Heart left ventricle (tissue), 16 donors: ENCODE measurements around the gene ATP6V1B1. TPM values are rescaled to one million over a fixed set of nuclear protein-coding genes. Genes with fewer than 3 reads are reported as not detected.
A peak's percentile ranks its signal among the peaks of the same experiment; 100 is the strongest.

ENCODE experiments used
- ATAC-seq, 4 donors: fragments of 200-7000 bp; cut with Tn5 transposase; one replicate each; pipeline ENCODE4 v1.9.1; 2020 to 2022; ENCODE audit warnings: moderate library complexity in 4 of 4, mild to moderate bottlenecking in 3 of 4, moderate number of reproducible peaks in 1 of 4
- DNase-seq, 5 donors: peaks; one replicate each; pipeline ENCODE4 v3.0.0-alpha.2; 2020
- H3K27ac ChIP-seq, 12 donors: fragments of 200-600 bp; sonication (generic) in 4 of 12; one replicate each; pipeline versions ENCODE4 v1.5.0 to v1.8.0; 2016 to 2022; ENCODE audit warnings: mild to moderate bottlenecking in 2 of 12
- H3K27me3 ChIP-seq, 9 donors: fragments of 200-600 bp; sonication (generic) in 2 of 9; one replicate each; pipeline versions ENCODE4 v1.5.1 to v1.8.0; 2016 to 2022; ENCODE audit warnings: mild to moderate bottlenecking in 3 of 9
- H3K36me3 ChIP-seq, 9 donors: fragments of 200-600 bp; sonication (generic) in 2 of 9; one replicate each; pipeline versions ENCODE4 v1.5.0 to v1.8.0; 2018 to 2022; ENCODE audit warnings: mild to moderate bottlenecking in 2 of 9
- H3K4me1 ChIP-seq, 12 donors: fragments of 200-600 bp; sonication (generic) in 4 of 12; one replicate each; pipeline versions ENCODE4 v1.5.0 to v1.8.0; 2016 to 2022; ENCODE audit warnings: mild to moderate bottlenecking in 3 of 12
- H3K4me3 ChIP-seq, 12 donors: fragments of 200-600 bp; sonication (generic) in 4 of 12; one replicate each; pipeline versions ENCODE4 v1.5.0 to v1.8.0; 2017 to 2022; ENCODE audit warnings: mild to moderate bottlenecking in 9 of 12, moderate library complexity in 4 of 12
- H3K9me3 ChIP-seq, 12 donors: fragments of 200-600 bp; sonication (generic) in 4 of 12; one replicate each; pipeline versions ENCODE4 v1.5.0 to v1.8.0; 2016 to 2022; ENCODE audit warnings: mild to moderate bottlenecking in 1 of 12
- CTCF ChIP-seq, 12 donors: fragments of 200-600 bp; sonication (generic) in 4 of 12; IDR thresholded peaks; one replicate each; pipeline versions ENCODE4 v1.5.0 to v1.8.0; 2018 to 2022; ENCODE audit warnings: antibody characterized with exemption in 12 of 12, mild to moderate bottlenecking in 5 of 12
- POLR2A ChIP-seq, 2 donors: fragments of 450-650 bp; IDR thresholded peaks; one replicate each; pipeline ENCODE4 v1.6.1; 2017; ENCODE audit warnings: antibody characterized with exemption in 2 of 2, mild to moderate bottlenecking in 2 of 2, moderate library complexity in 2 of 2
- WGBS, 4 donors: extraction: QIAGEN DNeasy Blood & Tissue Kit in 2 of 4; methylation state at CpG; one replicate each; pipeline versions ENCODE4 v1.1.5 to v1.1.7; 2013 to 2018; 5-methylcytosine and 5-hydroxymethylcytosine counted together
- intact Hi-C, 10 donors: fragments of 100-400 bp; cut with DNase I; formaldehyde crosslinking; loops; one replicate each; pipeline versions ENCODE4 v1.11.1 to v1.14.2; 2022
- polyA plus RNA-seq, 2 donors: library from polyadenylated mRNA; stranded (reverse); fragments of 200-250 nt; gene quantifications; one replicate each; pipeline ENCODE4 v1.2.3, GENCODE V29; 2013
- total RNA-seq, 9 donors: library from RNA; depleted of rRNA in 2 of 9; stranded (reverse); fragments of >200 nt in 2 of 9; fragmentation: NEBNext Ultra II Directional in 3 of 9; extraction: Animal tissue kit (Norgen Biotek cat#: 25700) in 3 of 9; gene quantifications; one replicate each; pipeline versions ENCODE4 v1.1.0 to v1.2.4, GENCODE V29; 2016 to 2023
- donor health status: ischemic (EF 13 %, LVEDD 7.1; RV severe dilation, severe dysfunction).
- donor health status: healthy with polysubstance abuse.
- donor health status: DM: no; HTN: yes; CAD: no.
- donor health status: DM: no; HTN: no; CAD: no.
- donor health status: ischemic (EF 25% LVEDD 6.9; RV normal size, moderate dysfunction).
- donor health status: ischemic (EF 25% LVEDD 5.7; RV mildly dilated, moderate dysfunction).
- donor health status: healthy.
- donor health status: DM: yes; HTN: yes; CAD: no.
- donor health status: ischemic (EF 35%, LVEDD 5.7; RV mildly dilated, moderate dysfunction).
- donor health status: nonischemic (EF 11% LVEDD 7.7; RV severe dilation, severe dysfunction).
- donor health status: DM: yes; HTN: yes; CAD: no.
- donor health status: PGD.
- donor health status: ischemic (EF 29% LVEDD 5.4; RV normal size, mild dysfunction).
- donor health status: nonischemic (EF 23%, LVEDD 6.1; RV moderate dilation, normal function).

ATP6V1B1 gene
- total and polyA plus RNA-seq, 11 donors: 0.16 to 1.8 (median 0.48) TPM; not detected in 4

- H3K27me3 ChIP-seq: no peaks in the 10 kb centered on the region
- H3K36me3 ChIP-seq: peaks cover 2 to 62% (median 53%) of the 10 kb centered on the region in 9 donors
- no peak for ATAC-seq
- H3K27ac ChIP-seq: no peak overlapping the region
- 80 to 93% (median 89%) methylated on average over 9 of the region's 9 CpGs for WGBS, 4 donors
- TF ChIP-seq CTCF (IDR thresholded peaks at IDR 0.05): no peak
- no peak for TF ChIP-seq POLR2A (IDR thresholded peaks at IDR 0.05)
- H3K9me3 ChIP-seq: no peaks in the 10 kb centered on the region
- no peak overlapping the region for H3K4me3 ChIP-seq
- DNase-seq: no peak
- peaks cover 5 to 52% (median 30%) of the 10 kb centered on the region in 12 donors for H3K4me1 ChIP-seq
- intact Hi-C loops: no loop called here
Measured at GRCh38 chr2:70991742-70992141, 56.0 kb downstream of the ATP6V1B1 start.

GRCh38 chr2:70992945-70993853 lies 57.5 kb downstream of the ATP6V1B1 start:
- TF ChIP-seq POLR2A (IDR thresholded peaks at IDR 0.05) (no peak), CTCF (IDR thresholded peaks at IDR 0.05) (no peak)
- WGBS, 4 donors: 86 to 96% (median 87%) methylated on average over 11 to 12 of the region's 12 CpGs
- no peaks in the 10 kb centered on the region for H3K9me3 ChIP-seq
- no peaks in the 10 kb centered on the region for H3K27me3 ChIP-seq
- intact Hi-C loops: no loop called here
- DNase-seq: peak in 1 of 5 donors; percentile 18
- peak overlapping the region in 10 of 12 donors; percentile 79 to 100 (median 98) for H3K4me3 ChIP-seq
- peaks cover 2 to 49% (median 40%) of the 10 kb centered on the region in 9 donors for H3K36me3 ChIP-seq
- peak overlapping the region in 1 of 12 donors; percentile 88 for H3K27ac ChIP-seq
- H3K4me1 ChIP-seq: peaks cover 5 to 39% (median 24%) of the 10 kb centered on the region in 12 donors
- no peak for ATAC-seq

GRCh38 chr2:70994009-70994698 lies 58.5 kb downstream of the ATP6V1B1 start:
- Histone ChIP-seq H3K9me3 (no peaks in the 10 kb centered on the region), H3K4me1 (peaks cover 5 to 36% (median 21%) of the 10 kb centered on the region in 12 donors), H3K27ac (peak overlapping the region; percentile 57 to 92 (median 86)), H3K4me3 (peak overlapping the region; percentile 78 to 100 (median 98)), H3K36me3 (peaks cover 2 to 40% (median 30%) of the 10 kb centered on the region in 9 donors), H3K27me3 (no peaks in the 10 kb centered on the region)
- WGBS, 4 donors: 0 to 1% (median 1%) methylated on average over 28 to 49 of the region's 49 CpGs
- DNase-seq (peak in 3 of 5 donors; percentile 36 to 71 (median 42)), ATAC-seq (peak in 3 of 4 donors; percentile 20 to 44 (median 33))
- TF ChIP-seq POLR2A (IDR thresholded peaks at IDR 0.05): no peak
- TF ChIP-seq CTCF (IDR thresholded peaks at IDR 0.05): no peak
- intact Hi-C loops: no loop called here
